K562 (cell line): Measurements from ENCODE around the gene SPTBN4. TPM values are rescaled to one million over a fixed set of nuclear protein-coding genes. Genes with fewer than 3 reads are reported as not detected.

Source experiments
- CREB1 ChIP-seq, 2 experiments: sonication (generic) in 1 of 2; formaldehyde crosslinking in 1 of 2; IDR thresholded peaks; 2 replicates each; pipeline versions ENCODE4 v1.6.1 to v1.8.0; 2012 to 2022; ENCODE audit warnings: inconsistent platforms in 1 of 2, mild to moderate bottlenecking in 1 of 2, missing genetic modification reagents in 1 of 2, moderate library complexity in 1 of 2
- FUS ChIP-seq: fragments of 200-400 bp; formaldehyde crosslinking; optimal IDR thresholded peaks from 2 replicates; pipeline ENCODE3; 2017; ENCODE audit warnings: low read depth, low read length
- HNRNPK ChIP-seq: fragments of 200-400 bp; formaldehyde crosslinking; IDR thresholded peaks from one replicate; pipeline ENCODE4 v1.6.1; 2018; ENCODE audit warnings: mild to moderate bottlenecking, low read depth, low read length; ENCODE audit not compliant: poor library complexity, severe bottlenecking
- MTA2 ChIP-seq: fragments of 450-650 bp; IDR thresholded peaks from 2 replicates; pipeline ENCODE4 v1.6.1; 2016; ENCODE audit warnings: low read depth
- NRF1 ChIP-seq, 2 experiments: fragments of 450-650 bp; IDR thresholded peaks in 1 of 2; conservative IDR thresholded peaks in 1 of 2; 2 replicates each; pipeline ENCODE4 v1.6.1; 2014; ENCODE audit warnings: mild to moderate bottlenecking in 2 of 2
- PBX2 ChIP-seq, 2 experiments: IDR thresholded peaks in 1 of 2; conservative IDR thresholded peaks in 1 of 2; 2 replicates each; pipeline ENCODE4 v1.6.1; 2016; ENCODE audit warnings: low read depth in 2 of 2, mild to moderate bottlenecking in 1 of 2, missing compliant biosample characterization in 1 of 2, missing genetic modification characterization in 1 of 2, moderate library complexity in 1 of 2
- PREB ChIP-seq: sonication (generic); formaldehyde crosslinking; IDR thresholded peaks from 2 replicates; pipeline ENCODE4 v1.8.1; 2023; ENCODE audit warnings: mild to moderate bottlenecking, missing genetic modification reagents
- SREBF2 ChIP-seq: sonication (generic); formaldehyde crosslinking; IDR thresholded peaks from 2 replicates; pipeline ENCODE4 v1.4.0; 2020; ENCODE audit warnings: mild to moderate bottlenecking, missing genetic modification reagents
- ZBTB11 ChIP-seq, 3 experiments: fragments of 200-800 bp in 1 of 3; fragments of 250-450 bp in 1 of 3; fragments of 450-650 bp in 1 of 3; sonication (Bioruptor Pico) in 1 of 3; sonication (Bioruptor generic) in 1 of 3; formaldehyde crosslinking in 1 of 3; IDR thresholded peaks; 2 replicates each; pipeline versions ENCODE4 v1.6.1 to v1.8.0; 2016 to 2022; ENCODE audit warnings: mild to moderate bottlenecking in 2 of 3, missing genetic modification characterization in 2 of 3, missing compliant biosample characterization in 1 of 3, moderate library complexity in 1 of 3
- ZBTB26 ChIP-seq: fragments of 450-650 bp; formaldehyde crosslinking; IDR thresholded peaks from 2 replicates; pipeline ENCODE4 v1.4.0; 2022; ENCODE audit warnings: missing genetic modification characterization
- ZKSCAN1 ChIP-seq: fragments of 150-350 bp; IDR thresholded peaks from 2 replicates; pipeline ENCODE4 v1.6.1; 2016; ENCODE audit warnings: low read depth, low read length
- ZNF175 ChIP-seq: fragments of 200-800 bp; sonication (Bioruptor generic); IDR thresholded peaks from 2 replicates; pipeline ENCODE4 v1.6.1; 2016; ENCODE audit warnings: low read depth, mild to moderate bottlenecking, missing genetic modification characterization, missing compliant biosample characterization
- polyA plus RNA-seq, 8 experiments: library from polyadenylated mRNA; depleted of rRNA in 4 of 8; stranded (reverse) in 5 of 8; unstranded in 3 of 8; fragments of >200 nt; fragmentation: Nextera tagmentation in 2 of 8; fragmentation: Illumina TruSeq in 1 of 8; extraction: Ambion mirVana in 2 of 8; extraction: Trizol in 1 of 8; gene quantifications; 2 replicates each; pipeline versions ENCODE4 v1.2.1 to v1.2.3, GENCODE V29; 2011 to 2014; ENCODE audit warnings: inconsistent platforms in 1 of 8, missing spikeins in 1 of 8
- total RNA-seq, 7 experiments: library from RNA; depleted of rRNA in 6 of 7; stranded (reverse); fragments of >200 nt in 6 of 7; fragmentation: Illumina TruSeq in 2 of 7; extraction: Trizol in 2 of 7; gene quantifications; 2 replicates each; pipeline versions ENCODE4 v1.2.1 to v1.2.3, GENCODE V29; 2011 to 2021; ENCODE audit warnings: low replicate concordance in 1 of 7
- TF ChIP-seq, protein P1 (sequence below): sonication (generic); formaldehyde crosslinking; IDR thresholded peaks from 2 replicates; pipeline ENCODE4 v1.8.0; 2022; ENCODE audit warnings: mild to moderate bottlenecking, missing genetic modification reagents

SPTBN4 gene
- total and polyA plus RNA-seq, 9 of the 15 experiments (the other 6 are each of a cell fraction or from before 2014, with no cell fraction given), result 0.01 to 1.5 (median 0.86) TPM

GRCh38 chr19:40420766-40421765 lies 45.7 kb upstream of the SPTBN4 start (continued):
- TF ChIP-seq SREBF2 (no peak), ZBTB11 (CRISPR knock-in tag; IDR thresholded peaks at IDR 0.05) (peak in 1 of 3 experiments; percentile 65; a peak in 1 of 6 replicates), NRF1 (conservative IDR thresholded peaks at IDR 0.05 in 1 of 2, IDR thresholded peaks at IDR 0.05 in 1 of 2) (peak; percentile 90 to 92), HNRNPK (no peak), ZBTB26 (CRISPR knock-in tag) (peak; percentile 56; the same call in 1 of the 2 replicates), CREB1 (IDR thresholded peaks at IDR 0.05) (no peak), CREB1 (CRISPR knock-in tag; IDR thresholded peaks at IDR 0.05) (peak; percentile 75; the same call in 1 of the 2 replicates), PBX2 (CRISPR knock-in tag; IDR thresholded peaks at IDR 0.05; ENCODE audit: low read depth) (no peak), PBX2 (tag; conservative IDR thresholded peaks at IDR 0.05; ENCODE audit: low read depth) (no peak), ZKSCAN1 (peak; percentile 13; the same call in 1 of the 2 replicates), MTA2 (no peak), PREB (CRISPR knock-in tag) (no peak), ZNF175 (CRISPR knock-in tag) (no peak), FUS (no peak)
- TF ChIP-seq, protein P1, sequence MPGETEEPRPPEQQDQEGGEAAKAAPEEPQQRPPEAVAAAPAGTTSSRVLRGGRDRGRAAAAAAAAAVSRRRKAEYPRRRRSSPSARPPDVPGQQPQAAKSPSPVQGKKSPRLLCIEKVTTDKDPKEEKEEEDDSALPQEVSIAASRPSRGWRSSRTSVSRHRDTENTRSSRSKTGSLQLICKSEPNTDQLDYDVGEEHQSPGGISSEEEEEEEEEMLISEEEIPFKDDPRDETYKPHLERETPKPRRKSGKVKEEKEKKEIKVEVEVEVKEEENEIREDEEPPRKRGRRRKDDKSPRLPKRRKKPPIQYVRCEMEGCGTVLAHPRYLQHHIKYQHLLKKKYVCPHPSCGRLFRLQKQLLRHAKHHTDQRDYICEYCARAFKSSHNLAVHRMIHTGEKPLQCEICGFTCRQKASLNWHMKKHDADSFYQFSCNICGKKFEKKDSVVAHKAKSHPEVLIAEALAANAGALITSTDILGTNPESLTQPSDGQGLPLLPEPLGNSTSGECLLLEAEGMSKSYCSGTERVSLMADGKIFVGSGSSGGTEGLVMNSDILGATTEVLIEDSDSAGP, result no peak
